ENCODE data around the gene TRA2A. TPM values are rescaled to one million over a fixed set of nuclear protein-coding genes. Genes with fewer than 3 reads are reported as not detected.
A peak's percentile ranks its signal among the peaks of the same experiment; 100 is the strongest.
"Not testable (repeated sequence)": the region's sequence is repeated elsewhere in the genome, so short reads cannot be mapped to it uniquely, and the experiment has no call there.

The TRA2A gene
- polyA plus RNA-seq, 10 donors = 83.7 to 164 (median 112) TPM

- no peak for DNase-seq
Measured at GRCh38 chr7:23520582-23520981, 11.2 kb downstream of the TRA2A start.

GRCh38 chr7:23514755-23515154, 17.0 kb downstream of the TRA2A start:
- no peak for DNase-seq

- not testable (repeated sequence) for DNase-seq
Measured at GRCh38 chr7:23513746-23514145, 18.0 kb downstream of the TRA2A start.

GRCh38 chr7:23494009-23494408, 37.8 kb downstream of the TRA2A start:
- no peak for DNase-seq

GRCh38 chr7:23491502-23491901, 40.3 kb downstream of the TRA2A start:
- DNase-seq = peak in 1 of 3 donors; percentile 3

- peak; percentile 45 to 82 (median 59) for DNase-seq
Measured at GRCh38 chr7:23490357-23491135, 41.2 kb downstream of the TRA2A start.

- DNase-seq = not testable (repeated sequence)
Measured at GRCh38 chr7:23488714-23489113, 43.1 kb downstream of the TRA2A start.

GRCh38 chr7:23487670-23488069, 44.1 kb downstream of the TRA2A start:
- no peak for DNase-seq

- no peak for DNase-seq
Measured at GRCh38 chr7:23486002-23486773, 45.6 kb downstream of the TRA2A start.

GRCh38 chr7:23482686-23483085, 49.1 kb downstream of the TRA2A start:
- DNase-seq = no peak

GRCh38 chr7:23477962-23478866, 53.6 kb downstream of the TRA2A start:
- peak in 1 of 3 donors; percentile 24 for DNase-seq

GRCh38 chr7:23477157-23477499, 54.7 kb downstream of the TRA2A start:
- DNase-seq = peak in 1 of 3 donors; percentile 26

- DNase-seq = peak in 1 of 3 donors; percentile 39
Measured at GRCh38 chr7:23476286-23477156, 55.3 kb downstream of the TRA2A start.

- DNase-seq = peak in 1 of 3 donors; percentile 67
Measured at GRCh38 chr7:23475576-23475839, 56.3 kb downstream of the TRA2A start.

- DNase-seq = no peak
Measured at GRCh38 chr7:23474829-23475575, 56.8 kb downstream of the TRA2A start.

- DNase-seq = peak; percentile 96 to 99 (median 96)
Measured at GRCh38 chr7:23474094-23474828, 57.5 kb downstream of the TRA2A start.

- no peak for DNase-seq
Measured at GRCh38 chr7:23473844-23474093, 58.0 kb downstream of the TRA2A start.

GRCh38 chr7:23472956-23473843, 58.6 kb downstream of the TRA2A start:
- peak in 1 of 3 donors; percentile 63 for DNase-seq

- no peak for DNase-seq
Measured at GRCh38 chr7:23472556-23472955, 59.2 kb downstream of the TRA2A start.

Measured in muscle of back (tissue), 11 donors.